Esophagus squamous epithelium (tissue), 4 donors: ENCODE data around the gene CROCC2.

Experiments
- POLR2A ChIP-seq, 4 donors: fragments of 450-650 bp; IDR thresholded peaks; one replicate each; pipeline ENCODE4 v1.6.1; 2017; ENCODE audit warnings: antibody characterized with exemption in 4 of 4, mild to moderate bottlenecking in 4 of 4, moderate library complexity in 3 of 4
- TF ChIP-seq, protein P1 (sequence below), 6 experiments: fragments of 450-650 bp in 4 of 6; fragments of 200-600 bp in 2 of 6; sonication (generic) in 2 of 6; IDR thresholded peaks; one replicate each; pipeline ENCODE4 v1.5.1; 2016 to 2019; ENCODE audit warnings: antibody characterized with exemption in 6 of 6, mild to moderate bottlenecking in 4 of 6, moderate library complexity in 4 of 6

DNA sequence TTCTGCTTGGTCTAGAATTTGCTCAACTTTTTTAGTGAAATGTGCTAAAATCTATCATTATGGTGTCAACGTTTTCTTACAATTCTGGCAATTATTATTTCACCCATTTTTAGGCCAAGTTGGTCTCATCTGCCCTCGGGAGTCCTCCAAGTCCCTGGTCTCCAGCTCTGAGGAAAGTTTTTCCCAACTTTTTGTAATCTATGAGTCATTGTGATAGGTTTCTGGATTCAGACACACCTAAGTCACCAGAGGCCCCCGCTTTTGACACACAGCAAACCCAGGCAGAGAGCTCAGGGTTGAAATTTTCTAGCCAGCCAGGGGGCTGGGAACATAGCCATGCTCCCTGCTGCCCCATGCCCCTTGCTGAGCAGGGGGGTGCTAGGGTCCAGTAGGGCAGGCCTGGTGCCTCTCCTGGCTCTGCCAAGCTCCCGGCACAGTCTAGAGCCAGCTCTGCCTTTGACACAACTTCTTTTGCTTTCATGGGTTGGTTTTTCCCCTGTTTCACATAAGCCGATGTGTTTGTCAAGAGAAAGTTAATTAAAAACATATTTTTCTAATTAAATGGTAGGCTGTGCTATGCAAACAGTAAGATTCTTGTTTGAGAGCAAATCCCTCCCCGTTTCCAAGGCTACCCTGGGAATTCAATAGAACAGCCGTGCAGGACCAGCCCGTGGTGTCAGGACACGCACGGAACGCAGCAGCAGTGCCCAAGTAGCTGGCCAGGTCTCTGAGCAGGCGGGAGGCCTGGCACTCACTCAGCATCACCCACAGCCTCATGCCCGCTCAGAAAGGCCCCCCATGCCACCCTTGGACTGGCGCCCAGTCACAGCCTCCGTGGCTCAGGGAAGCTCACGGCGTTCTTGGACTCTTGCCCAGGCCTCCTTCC is 66.7 kb downstream of the CROCC2 start:
- TF ChIP-seq POLR2A (IDR thresholded peaks at IDR 0.05), result no peak
- TF ChIP-seq, protein P1, sequence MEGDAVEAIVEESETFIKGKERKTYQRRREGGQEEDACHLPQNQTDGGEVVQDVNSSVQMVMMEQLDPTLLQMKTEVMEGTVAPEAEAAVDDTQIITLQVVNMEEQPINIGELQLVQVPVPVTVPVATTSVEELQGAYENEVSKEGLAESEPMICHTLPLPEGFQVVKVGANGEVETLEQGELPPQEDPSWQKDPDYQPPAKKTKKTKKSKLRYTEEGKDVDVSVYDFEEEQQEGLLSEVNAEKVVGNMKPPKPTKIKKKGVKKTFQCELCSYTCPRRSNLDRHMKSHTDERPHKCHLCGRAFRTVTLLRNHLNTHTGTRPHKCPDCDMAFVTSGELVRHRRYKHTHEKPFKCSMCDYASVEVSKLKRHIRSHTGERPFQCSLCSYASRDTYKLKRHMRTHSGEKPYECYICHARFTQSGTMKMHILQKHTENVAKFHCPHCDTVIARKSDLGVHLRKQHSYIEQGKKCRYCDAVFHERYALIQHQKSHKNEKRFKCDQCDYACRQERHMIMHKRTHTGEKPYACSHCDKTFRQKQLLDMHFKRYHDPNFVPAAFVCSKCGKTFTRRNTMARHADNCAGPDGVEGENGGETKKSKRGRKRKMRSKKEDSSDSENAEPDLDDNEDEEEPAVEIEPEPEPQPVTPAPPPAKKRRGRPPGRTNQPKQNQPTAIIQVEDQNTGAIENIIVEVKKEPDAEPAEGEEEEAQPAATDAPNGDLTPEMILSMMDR (IDR thresholded peaks at IDR 0.05), result no peak
